Panc1 (cell line): ENCODE measurements around the gene APLF. TPM values are rescaled to one million over a fixed set of nuclear protein-coding genes. Genes with fewer than 3 reads are reported as not detected.

Experiments used
- ATAC-seq: fragments of 200-7000 bp; cut with Tn5 transposase; 2 replicates; pipeline ENCODE4 v1.9.1; 2020; ENCODE audit warnings: mild to moderate bottlenecking, moderate library complexity
- BruUV-seq: library from RNA; stranded (reverse); fragments of 400-500 nt; replicated peaks from 2 replicates; lab custom pipeline; 2021; lab: Mats Ljungman, UMichigan
- CTCF ChIA-PET: fragments of 300-600 bp; sonication (Branson Sonifier 250); formaldehyde crosslinking; loops from one replicate; lab custom pipeline; 2022; ENCODE audit warnings: antibody characterized with exemption; lab: Charles Lee
- POLR2A ChIA-PET: fragments of 300-600 bp; sonication (Branson Sonifier 250); formaldehyde crosslinking; loops from one replicate; lab custom pipeline; 2022; ENCODE audit warnings: antibody characterized with exemption; lab: Charles Lee
- DNase-seq: peaks from one replicate; pipeline ENCODE4 v3.0.0-alpha.2; 2010; ENCODE audit warnings: low read depth, low spot score
- H3K27ac ChIP-seq: 2 replicates; pipeline ENCODE4 v1.5.1; 2011; ENCODE audit warnings: mild to moderate bottlenecking, low read length, inconsistent platforms
- H3K27me3 ChIP-seq: fragments of 200-500 bp; sonication (Bioruptor generic); 2 replicates; pipeline ENCODE4 v1.6.0; 2014; ENCODE audit warnings: low read length, inconsistent platforms; ENCODE audit not compliant: control insufficient read depth, insufficient read depth
- H3K36me3 ChIP-seq: fragments of 200-500 bp; sonication (Bioruptor generic); 2 replicates; pipeline ENCODE4 v1.5.1; 2014; ENCODE audit warnings: inconsistent platforms, mild to moderate bottlenecking, low read length, moderate library complexity; ENCODE audit not compliant: control insufficient read depth, insufficient read depth
- H3K4me1 ChIP-seq: 2 replicates; pipeline ENCODE4 v1.5.1; 2011; ENCODE audit warnings: inconsistent platforms, mild to moderate bottlenecking, low read length, moderate library complexity; ENCODE audit not compliant: control insufficient read depth, insufficient read depth
- H3K4me3 ChIP-seq, 2 experiments: 2 replicates each; pipeline ENCODE4 v1.5.1; 2011 to 2012; ENCODE audit warnings: low read depth in 2 of 2, low read length in 2 of 2, mild to moderate bottlenecking in 2 of 2, inconsistent platforms in 1 of 2, moderate library complexity in 1 of 2
- H3K9me3 ChIP-seq: fragments of 200-500 bp; sonication (Bioruptor generic); 2 replicates; pipeline ENCODE4 v1.5.1; 2014; ENCODE audit warnings: low read depth, mild to moderate bottlenecking, inconsistent platforms, low read length, moderate library complexity; ENCODE audit not compliant: control insufficient read depth, insufficient read depth
- CTCF ChIP-seq: fragments of 450-650 bp; IDR thresholded peaks from 2 replicates; pipeline ENCODE4 v1.5.1; 2017; ENCODE audit warnings: mild to moderate bottlenecking
- POLR2AphosphoS5 ChIP-seq: IDR thresholded peaks from 2 replicates; pipeline ENCODE4 v1.6.1; 2012; ENCODE audit warnings: mild to moderate bottlenecking, low read depth, low read length, moderate library complexity
- REST ChIP-seq, 2 experiments: IDR thresholded peaks; 2 replicates each; pipeline ENCODE4 v1.6.1; 2011 to 2012; ENCODE audit warnings: low read depth in 2 of 2, control low read depth in 1 of 2, low read length in 1 of 2, mild to moderate bottlenecking in 1 of 2, moderate library complexity in 1 of 2; ENCODE audit not compliant: insufficient read depth in 1 of 2
- SIN3A ChIP-seq: IDR thresholded peaks from 2 replicates; pipeline ENCODE4 v1.6.1; 2012; ENCODE audit warnings: low read depth, mild to moderate bottlenecking, low read length, moderate library complexity, borderline replicate concordance; ENCODE audit not compliant: insufficient read depth
- TCF7L2 ChIP-seq: IDR thresholded peaks from 2 replicates; pipeline ENCODE4 v1.6.1; 2011; ENCODE audit warnings: mild to moderate bottlenecking, low read depth, low read length, inconsistent platforms
- in situ Hi-C: cut with HindIII; loops from 2 replicates; pipeline ENCODE4 v1.10.0; 2016; ENCODE audit warnings: low sequenced_read_pairs, low pct_unique_long_range_greater_than_20kb
- intact Hi-C: fragments of 100-400 bp; cut with micrococcal nuclease; formaldehyde crosslinking; loops from one replicate; pipeline ENCODE4 v1.10.0; 2022; ENCODE audit not compliant: unreplicated experiment
- total RNA-seq: library from RNA; stranded (reverse); gene quantifications from one replicate; pipeline ENCODE4 v1.2.1, GENCODE V29; 2021; ENCODE audit not compliant: unreplicated experiment

The APLF gene
- total RNA-seq, 1 experiment from 2014 or later: 2.6 TPM

GRCh38 chr2:68623820-68624219 lies 156.4 kb downstream of the APLF start:
- no TSS peak for BruUV-seq

GRCh38 chr2:68627615-68628014 lies 160.2 kb downstream of the APLF start:
- Histone ChIP-seq H3K9me3 (no peaks in the 10 kb centered on the region), H3K4me1 (no peaks in the 10 kb centered on the region), H3K36me3 (no peaks in the 10 kb centered on the region), H3K27me3 (peaks cover 8% of the 10 kb centered on the region; the same call in 1 of the 2 replicates), H3K4me3 (no peak overlapping the region), H3K27ac (no peak overlapping the region)
- ChIA-PET CTCF (no interaction called here), POLR2A (no interaction called here)
- intact Hi-C loops: no loop called here
- no TSS peak for BruUV-seq
- in situ Hi-C loops: no loop called here
- DNase-seq: no peak
- no peak for ATAC-seq
- no peak for TF ChIP-seq TCF7L2
- TF ChIP-seq POLR2AphosphoS5: no peak

More at GRCh38 chr2:68623820-68624219, 156.4 kb downstream of the APLF start:
- TF ChIP-seq CTCF (no peak), TCF7L2 (no peak), SIN3A (no peak), REST (IDR thresholded peaks at IDR 0.05; ENCODE audit: insufficient read depth in 1 of 2, low read depth in 2 of 2, low read length in 1 of 2) (no peak), POLR2AphosphoS5 (no peak)
- Histone ChIP-seq H3K36me3 (no peaks in the 10 kb centered on the region), H3K27me3 (no peaks in the 10 kb centered on the region), H3K9me3 (no peaks in the 10 kb centered on the region), H3K27ac (no peak overlapping the region), H3K4me1 (no peaks in the 10 kb centered on the region), H3K4me3 (no peak overlapping the region)
- in situ Hi-C loops (no loop called here), intact Hi-C loops (no loop called here)
- ATAC-seq (no peak), DNase-seq (no peak)
- ChIA-PET POLR2A (interaction anchor here (0.6 kb wide), 1 partner anchor 1835 kb away, joined by 3 read pairs; no protein-coding TSS in a partner anchor), CTCF (no interaction called here)

Other genes starting within 250 kb of the APLF start
- gene PPP3R1, start 215.1 kb upstream of the APLF start, total RNA-seq: 77.9 TPM
- not detected for gene CNRIP1, start 147.6 kb upstream of the APLF start, total RNA-seq
- 0.13 TPM for gene PLEK, start 102.3 kb upstream of the APLF start, total RNA-seq
- 0.74 TPM for gene FBXO48, start 291 bp upstream of the APLF start, total RNA-seq
- not detected for gene PROKR1, start 176.0 kb downstream of the APLF start, total RNA-seq